Iris pigment epithelial cell (primary cell): ENCODE data around the gene PREB.

Experiments
- DNase-seq: peaks from one replicate; pipeline ENCODE4 v3.0.0-alpha.2; 2011; ENCODE audit warnings: low read depth

The PREB gene

DNA sequence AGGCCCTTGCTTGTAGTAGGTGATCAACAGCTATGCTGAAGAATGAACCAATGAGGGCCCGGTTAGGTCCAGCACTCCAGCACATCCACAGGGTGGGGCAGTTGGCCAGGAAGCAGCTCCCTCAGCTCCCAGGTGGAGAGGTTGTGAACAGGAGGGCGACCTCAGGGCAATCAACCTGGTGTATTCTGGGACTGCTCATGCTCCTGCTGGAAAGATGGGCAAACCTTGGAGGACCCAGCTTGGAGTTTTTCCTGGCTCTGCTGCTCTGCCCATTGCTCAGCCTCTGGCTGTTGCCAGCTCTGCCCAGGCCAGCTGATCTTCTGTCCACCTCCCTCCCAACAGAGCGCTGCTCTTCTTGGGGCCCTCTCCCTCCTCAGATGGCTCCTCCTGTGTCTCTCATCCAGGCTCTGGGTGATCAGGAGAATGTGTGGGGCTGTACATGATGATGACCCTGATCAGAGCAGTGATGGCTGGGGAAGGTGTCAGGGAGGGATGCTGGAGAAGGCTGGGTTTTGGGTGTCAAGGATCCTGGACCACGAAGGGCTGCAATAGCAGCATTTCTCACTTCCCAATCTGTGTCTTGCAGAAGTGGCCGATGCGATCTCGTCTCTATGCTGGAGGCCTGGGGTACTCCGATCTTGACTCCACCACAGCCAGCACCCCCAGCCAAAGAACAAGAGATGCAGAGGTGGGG lies 17.8 kb upstream of the PREB start:
- no peak for DNase-seq

DNA sequence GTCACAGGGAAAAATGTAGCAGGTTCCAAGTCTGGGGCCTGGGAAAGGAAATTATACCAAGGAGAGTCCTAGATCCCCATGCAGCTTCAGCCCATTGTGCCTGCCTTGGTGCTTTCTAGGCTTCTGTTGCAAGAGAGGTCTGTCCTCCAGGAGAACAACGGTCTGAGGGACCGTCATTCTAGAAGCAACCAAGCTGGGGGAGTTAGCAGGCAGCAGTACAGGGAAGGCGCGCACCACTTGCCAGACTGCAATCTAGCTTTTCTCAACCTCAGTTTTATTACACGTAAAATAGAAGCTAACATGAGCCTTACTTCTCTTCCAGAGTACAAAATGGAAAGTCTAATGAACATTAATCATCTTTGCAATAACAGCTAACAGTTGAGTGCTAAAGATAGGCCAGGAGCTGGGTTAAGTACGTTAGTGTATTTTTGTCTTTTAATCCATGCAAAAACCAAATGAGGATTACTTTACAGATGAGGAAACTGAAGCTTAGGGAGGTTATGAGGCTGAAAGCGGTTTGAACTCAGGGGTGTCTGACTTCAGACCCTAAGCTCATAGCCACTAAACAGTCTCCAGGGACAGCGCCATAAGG lies 16.3 kb upstream of the PREB start:
- DNase-seq, result no peak

DNA sequence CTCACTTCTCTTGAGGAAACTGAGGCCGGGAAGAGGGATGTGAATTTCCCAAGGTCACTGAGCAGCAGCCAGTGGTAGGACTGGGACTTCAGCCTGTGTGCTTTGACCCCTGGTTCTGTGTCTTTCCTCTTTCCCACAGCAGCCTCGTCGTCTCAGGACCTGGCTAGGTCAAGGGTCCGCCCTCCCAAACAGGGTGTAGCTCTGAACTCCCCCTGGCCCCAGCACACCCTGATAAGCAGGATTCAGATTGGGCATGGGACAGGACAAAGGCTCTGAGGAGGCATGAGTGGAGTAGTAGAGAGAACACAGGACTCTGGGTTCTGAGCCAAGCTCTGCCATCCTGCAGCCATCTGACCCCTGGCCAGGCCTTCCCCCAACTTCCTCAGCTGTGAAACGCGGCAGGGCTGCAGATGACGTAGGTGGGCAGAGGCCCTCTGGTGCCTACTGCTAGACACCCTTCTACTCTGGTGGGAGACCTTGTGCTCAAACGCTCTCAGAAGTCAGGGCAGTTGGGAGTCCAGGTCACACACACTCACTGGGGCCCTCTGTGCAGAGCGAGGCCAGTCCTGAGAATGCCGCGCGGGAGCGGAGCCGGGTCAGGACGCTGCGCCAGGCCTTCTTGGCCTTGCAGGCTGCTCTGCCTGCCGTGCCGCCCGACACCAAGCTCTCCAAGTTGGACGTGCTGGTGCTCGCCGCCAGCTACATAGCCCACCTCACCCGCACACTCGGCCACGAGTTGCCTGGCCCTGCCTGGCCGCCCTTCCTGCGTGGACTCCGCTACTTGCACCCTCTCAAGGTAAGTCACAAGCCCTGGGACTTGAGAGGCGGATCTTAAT lies 15.4 kb upstream of the PREB start:
- no peak for DNase-seq

DNA sequence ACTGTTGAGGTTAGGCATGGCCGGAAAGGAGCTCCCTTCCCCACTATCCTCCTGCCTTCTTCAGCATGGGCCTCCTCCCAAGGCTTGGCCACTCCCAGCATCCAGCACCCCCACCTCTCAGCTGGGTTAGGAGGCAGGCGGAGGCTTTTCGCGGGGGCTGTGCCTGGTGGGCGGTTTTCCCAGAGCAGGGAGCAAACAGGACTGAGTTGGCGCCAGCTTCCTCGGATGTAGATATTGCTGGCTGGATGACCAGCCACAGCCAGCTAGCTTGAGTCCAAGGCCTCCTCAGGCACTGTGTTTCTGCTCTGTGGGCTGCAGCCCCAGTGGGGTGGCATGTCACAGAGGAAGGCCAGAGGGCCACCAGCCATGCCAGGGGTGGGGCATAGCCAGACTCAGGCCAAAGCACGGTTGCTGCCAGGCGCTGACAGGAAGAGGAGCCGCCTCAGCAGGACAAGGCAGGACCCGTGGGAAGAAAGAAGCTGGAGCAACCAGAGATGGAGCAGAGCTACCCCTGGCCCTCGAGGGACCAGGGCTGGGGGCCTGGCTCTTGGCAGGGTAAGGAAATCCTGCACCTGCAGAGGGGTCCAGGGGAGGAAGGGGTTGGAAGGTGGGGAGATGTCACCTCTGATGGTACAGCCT lies 14.5 kb upstream of the PREB start, which contains the start of gene TCF23:
TSS of gene TCF23 (plus strand) at position 204 of the 639 bp plus-strand sequence. CDS start at position 334, 130 bp downstream.
- DNase-seq, result no peak

DNA sequence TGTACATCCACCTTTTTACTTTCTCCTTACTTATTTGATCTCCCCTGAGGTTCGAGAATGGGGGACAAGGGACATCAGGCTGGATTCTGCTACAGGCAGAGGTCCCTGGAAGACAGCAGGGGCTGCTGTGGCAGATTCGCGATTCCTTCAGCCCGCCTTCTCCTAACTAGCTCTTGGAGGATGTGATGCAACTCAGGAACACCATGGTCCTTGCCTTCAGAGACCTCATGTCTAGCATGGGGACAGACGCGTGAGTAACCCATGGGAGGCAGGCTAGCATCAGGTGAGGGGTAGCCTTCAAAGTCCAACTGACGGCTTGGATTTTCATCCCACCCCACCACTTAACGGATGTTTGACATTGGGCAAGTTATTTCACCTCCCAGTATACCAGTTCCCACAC lies 13.5 kb upstream of the PREB start:
- DNase-seq, result no peak

DNA sequence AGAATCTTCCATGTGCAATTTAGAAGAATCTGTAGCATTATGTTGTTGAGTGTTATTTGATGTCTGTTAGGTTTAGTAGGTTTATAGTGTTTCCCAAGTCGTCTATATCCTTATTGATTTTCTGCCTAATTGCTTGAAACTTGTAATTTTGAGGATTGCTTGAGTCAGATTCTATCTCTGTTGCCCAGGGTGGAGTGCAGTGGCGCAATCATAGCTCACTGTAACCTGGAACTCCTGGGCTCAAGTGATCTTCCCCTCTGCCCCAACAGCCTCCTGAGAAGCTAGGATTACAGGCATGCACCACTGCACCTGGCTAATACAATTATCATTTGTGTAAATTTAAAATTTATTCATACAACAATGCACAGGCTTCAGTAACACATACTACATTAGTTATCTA lies 11.2 kb upstream of the PREB start:
- DNase-seq, result no peak

DNA sequence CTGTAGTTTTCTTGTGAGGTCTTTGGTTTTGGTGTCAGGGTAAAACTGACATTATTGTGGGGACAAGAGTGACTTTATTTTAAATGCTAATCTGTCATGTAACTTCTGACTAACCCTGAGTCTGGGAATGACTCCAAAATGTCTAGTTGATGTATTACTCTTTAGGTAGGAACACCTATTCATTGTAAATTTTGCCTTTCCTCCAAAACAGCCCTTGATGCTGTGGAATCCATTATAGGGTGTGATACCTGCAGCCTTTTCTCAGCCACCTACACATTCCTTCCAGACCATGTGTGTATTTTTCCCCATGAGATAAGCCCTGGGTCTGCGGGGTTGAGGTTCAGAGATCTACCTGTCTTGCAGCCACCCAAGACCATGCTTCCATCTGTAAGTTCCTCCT lies 8.8 kb upstream of the PREB start:
- no peak for DNase-seq

DNA sequence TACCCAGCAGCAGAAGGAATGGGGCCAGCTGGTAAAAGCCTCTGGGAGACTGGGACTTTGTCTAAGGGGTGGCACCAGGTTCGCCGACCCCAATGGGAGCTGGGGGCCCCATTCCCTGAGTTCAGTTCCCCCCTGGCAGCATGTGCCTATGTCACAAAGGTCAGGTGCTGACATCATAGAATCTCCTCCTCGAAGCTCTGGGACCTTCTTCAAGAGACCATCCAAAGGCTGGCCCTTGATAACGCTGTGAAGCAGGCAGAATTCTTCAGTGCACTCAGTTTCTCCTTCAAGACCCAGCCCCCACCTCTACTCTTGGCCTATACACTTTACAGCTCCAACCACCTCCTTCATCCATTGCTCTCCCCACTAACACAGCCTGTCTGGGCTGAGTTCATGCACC lies 4.9 kb upstream of the PREB start, which contains the start of gene PRR30:
TSS of gene PRR30 (minus strand) at position 101 of the 400 bp plus-strand sequence. CDS start 1,081 bp downstream, outside the sequence.
- no peak for DNase-seq

DNA sequence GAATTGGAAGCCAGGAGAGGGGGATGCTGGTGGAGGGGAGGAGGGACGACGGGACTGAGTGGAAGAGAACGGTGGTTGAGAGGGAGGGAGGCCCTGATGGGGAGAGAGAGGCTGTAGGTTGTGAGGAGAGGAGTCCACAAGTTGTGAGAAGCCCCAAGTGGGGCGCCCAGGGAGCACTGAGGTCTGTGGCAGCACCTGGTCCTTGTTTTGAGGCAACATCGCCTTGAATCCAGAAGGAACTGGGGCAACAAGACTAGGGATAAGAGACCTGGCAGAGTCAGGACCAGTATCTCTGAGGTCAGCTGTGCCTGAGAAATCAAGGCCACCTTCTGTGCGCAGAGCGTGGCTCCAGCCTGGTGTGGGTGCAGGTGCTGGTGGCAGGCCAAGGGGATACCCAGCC lies 3.7 kb upstream of the PREB start:
- no peak for DNase-seq

DNA sequence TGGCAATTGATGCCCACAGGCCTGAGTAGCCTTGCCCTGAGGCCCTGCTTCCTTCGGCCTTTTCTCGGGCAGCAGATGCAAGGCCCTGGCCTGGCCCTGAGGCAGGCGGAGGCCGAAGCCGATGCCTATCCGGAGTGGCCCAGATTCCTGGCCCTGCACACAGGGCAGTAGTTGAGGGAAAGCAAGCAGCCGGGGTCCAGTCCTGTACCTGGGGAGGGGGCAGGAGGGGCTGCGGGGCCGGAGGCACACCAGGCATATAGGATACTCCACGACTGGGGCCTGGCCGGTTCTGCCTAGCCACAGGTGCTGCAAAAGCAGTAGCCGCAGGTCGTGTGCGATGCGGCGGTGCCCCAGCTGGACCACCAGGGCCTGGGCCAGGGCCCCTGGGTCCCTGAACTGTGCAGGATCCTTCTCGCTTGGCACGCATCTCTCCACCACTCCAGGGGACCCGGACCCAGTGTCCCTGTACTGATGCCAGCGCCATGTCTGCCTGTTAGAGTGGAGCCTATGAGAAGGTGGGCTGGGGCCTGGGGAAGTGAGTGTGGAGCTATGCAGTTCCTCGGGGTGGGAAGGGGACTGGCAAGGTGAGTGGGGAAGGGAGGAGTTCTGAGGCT lies 3.0 kb upstream of the PREB start:
- DNase-seq, result no peak

DNA sequence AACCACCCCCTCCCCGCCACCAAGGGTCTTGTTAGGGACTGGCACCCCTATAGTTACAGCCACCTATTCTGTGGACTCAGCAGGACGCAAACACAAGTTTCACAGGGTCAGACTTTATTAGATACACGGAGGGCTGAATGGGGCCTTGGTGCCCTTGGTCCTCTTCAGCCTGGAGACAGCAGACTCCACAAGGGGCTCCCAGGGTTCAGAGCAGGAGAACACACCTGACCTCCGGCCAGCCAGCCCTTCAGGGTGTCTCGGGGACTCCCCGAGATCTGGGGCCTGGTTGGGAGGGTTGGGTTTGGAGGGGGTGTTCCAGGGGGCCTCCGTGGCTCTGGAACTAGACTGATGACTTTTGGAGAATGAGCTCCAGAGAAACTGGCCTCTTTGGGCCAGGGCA lies 2.3 kb upstream of the PREB start:
- no peak for DNase-seq

DNA sequence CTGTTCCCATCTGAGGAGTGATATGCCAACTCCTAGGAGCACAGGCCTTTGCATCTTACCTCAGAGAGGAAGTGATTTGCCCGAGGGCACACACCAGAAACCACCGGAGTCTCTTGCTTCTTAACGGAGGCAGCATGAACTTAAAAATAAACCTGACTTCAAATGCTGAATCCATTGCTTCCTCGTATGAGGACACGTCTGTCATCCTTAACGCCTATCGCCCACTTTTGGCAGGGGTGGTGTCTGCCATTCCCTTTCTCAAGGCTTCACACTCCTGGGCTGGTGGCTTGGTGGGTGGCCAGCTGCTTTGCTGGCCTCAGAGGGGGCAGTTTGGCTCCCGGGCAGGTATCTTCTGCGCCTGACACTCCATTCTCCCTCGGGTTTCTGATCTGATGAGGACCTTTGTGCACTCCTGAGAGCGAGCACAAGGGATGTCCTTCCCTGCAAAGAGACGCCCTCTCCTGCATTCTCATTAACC lies 1.1 kb upstream of the PREB start:
- no peak for DNase-seq

DNA sequence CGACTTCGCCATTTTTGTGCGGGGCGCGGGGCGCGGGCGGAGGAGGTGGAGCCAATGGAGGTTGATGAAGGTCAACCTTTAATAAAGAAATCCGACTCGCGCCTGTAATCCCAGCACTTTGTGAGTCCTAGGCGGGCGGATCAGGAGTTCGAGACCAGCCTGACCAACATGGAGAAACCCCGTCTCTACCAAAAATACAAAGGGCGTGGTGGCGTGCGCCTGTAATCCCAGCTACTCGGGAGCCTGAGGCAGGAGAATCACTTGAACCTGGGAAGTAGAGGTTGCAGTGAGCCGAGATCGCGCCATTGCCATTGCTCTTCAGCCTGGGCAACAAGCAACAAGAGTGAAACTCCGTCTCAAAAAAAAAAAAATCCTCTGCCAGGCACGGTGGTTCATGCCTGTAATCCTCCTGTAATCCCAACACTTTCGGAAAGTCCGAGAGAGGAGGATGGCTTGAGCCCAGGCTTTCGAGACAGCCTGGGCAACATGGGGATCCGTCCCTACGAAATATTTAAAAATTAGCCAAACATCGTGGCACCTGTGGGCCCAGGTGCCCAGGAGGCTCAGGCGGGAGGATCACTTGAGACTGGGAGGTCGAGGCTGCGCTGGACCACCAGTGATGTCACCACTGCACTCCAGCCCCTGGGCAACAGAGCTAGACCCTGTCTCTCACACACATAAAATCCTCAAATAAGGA lies 493 bp upstream of the PREB start:
- no peak for DNase-seq

DNA sequence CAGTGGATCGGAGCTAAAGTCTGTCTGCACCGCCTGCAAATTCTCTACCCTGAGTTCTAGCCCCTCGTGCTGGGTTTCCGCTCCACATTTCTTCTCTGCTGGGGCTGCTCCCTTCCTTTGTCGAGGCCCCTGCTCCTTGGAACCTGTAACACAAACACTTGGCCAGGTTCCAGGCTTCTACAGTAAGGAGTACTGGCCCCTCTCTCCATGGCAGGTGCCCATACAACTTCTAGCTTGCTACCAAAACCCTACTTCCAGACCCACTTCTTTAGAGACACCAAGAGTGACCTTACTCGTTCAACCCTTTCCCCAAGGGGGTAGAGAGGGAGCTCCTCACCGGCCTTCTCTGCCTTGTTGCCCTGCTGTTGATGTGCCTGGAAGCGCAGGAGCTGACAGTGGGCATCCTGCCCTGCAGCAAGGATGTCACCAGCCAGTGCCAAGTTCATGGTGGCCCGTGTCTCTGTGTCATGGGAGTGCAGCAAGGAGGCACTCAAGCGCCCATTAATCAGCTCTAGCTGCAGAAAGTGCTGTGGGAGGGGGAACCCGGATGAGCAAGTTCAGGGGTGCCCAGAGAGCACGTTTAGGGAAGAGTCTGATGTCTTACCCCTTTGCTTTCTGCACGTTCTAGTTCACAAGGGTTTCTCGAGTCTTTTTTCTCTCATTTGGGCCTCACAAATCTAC lies 1.1 kb downstream of the PREB start:
- DNase-seq, result no peak

DNA sequence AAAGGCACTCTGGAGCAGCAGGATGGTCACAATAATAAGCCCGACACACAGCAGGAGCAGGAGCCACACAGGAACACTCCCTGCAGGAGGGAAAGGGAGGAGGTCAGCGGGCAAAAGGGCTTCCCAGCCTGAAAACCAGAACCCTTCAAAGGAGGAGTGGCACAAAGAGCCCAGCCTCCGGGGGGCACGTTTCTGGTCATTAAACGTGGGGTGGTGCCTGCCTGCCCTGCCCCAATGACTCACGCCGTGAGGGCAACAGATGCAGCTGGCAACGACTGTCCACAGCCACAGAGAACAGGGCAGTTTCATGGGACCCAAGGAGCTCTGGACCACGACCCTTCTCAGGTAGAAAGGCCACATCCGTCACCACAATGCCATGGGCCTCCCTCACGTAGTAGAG lies 3.0 kb downstream of the PREB start:
- DNase-seq, result no peak

DNA sequence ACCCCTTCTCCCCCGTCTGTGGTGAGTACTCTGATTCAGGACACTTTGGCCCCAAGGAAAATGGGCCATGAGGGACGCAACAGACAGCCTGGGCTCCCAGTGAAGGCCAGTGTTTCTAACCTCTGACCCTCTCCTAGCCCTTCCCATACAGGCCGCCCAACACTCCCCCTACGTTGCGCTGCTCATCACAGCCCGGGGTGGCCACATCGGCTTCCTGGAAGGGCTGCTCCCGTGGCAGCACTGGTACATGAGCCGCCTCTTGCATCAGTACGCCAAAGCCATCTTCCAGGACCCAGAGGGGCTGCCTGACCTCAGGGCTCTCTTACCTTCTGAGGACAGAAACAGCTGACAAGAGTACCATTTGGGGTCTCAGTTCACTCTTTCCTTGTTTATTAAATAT lies 4.0 kb downstream of the PREB start:
- DNase-seq, result no peak

DNA sequence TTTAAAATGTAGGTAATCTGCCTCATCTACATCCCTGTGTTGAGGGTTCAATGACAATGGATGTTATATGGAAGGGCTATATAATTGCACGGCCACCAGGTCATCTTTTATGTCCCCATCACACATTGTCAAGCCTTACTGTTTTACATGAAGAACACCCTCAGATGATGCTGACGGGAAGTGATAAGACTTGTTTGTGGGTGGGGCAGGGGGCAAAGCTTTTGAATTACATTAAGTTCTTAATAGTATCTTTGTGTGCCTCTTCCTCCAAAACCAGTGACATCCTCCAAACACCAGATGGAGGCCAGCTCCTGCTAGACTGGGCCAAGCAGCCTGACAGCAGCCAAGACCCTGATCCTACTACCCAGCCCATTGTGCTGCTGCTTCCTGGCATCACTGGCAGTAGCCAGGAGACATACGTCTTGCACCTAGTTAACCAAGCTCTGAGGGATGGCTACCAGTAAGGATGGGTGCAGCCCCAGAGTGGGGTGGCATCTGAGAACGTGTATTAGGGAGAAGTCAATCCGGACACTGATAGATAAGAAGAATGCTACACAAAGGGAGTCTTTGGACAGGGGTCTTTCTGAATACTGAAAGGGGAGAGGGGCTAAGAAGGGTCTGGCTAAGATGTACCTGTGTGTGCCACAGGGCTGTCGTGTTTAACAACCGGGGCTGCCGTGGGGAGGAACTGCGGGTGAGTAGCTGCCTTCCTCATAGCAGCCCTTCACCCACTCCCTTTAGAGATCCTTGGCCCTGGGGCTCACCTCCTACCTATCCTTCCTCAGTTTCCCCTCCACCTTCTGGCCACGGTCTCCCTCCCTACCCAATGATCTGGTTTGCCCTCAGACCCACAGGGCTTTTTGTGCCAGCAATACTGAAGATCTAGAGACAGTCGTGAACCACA lies 5.5 kb downstream of the PREB start:
- DNase-seq, result no peak

DNA sequence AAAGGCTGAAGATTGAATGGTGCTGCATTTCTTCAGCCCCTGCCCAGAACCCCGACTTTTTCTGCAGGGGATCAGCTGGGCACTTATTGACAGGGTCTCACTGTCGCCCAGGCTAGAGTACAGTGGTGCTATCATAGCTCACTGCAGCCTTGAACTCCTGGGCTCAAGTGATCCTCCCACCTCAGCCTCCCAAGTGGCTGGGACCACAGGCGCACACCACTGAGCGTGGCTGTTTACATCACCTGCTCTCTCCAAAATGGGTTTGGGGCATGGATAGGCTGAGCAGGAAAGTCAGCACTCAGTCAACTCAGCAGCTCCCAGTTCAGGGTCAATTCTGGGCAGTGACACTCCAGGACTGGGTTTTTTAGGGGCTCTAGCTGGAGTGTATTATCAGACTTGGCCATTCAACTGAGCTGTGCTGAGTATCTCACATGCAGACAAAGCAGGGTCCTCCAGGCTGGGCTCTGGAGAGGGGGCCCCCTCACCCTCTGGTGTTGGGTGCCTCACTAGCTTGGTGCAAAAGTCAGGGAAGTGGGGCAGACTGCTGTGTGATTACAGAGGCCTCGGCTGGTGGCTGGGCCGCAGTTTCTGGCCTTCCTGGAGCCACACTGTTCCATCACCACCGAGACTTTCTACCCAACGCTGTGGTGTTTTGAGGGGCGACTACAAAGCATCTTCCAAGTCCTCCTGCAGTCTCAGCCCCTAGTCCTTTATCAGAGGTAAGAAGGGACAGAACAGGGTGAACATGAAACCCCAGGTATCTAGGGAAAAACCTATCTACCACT lies 6.4 kb downstream of the PREB start:
- no peak for DNase-seq

DNA sequence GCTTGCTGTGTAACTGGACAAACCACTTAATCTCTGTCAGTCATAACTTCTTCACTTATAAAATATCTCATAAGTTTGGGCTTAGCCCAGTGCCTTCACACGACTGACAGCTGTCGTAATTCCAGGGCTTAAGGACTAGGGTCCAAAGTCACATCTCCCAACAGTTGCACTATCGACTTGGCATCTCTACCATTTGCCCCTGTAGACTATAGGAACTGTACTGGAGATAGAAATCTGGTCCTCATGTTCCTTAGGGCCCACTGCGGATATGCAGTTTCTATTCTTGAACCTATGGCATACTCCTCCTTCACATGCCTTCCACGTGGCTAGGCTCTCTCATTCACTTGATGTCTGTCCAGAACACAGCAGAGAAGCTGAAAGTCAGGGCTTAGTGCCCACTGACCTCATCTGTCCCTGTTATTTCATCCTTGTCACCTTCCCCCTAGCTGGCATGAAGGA lies 8.2 kb downstream of the PREB start:
- DNase-seq, result no peak
